Gastrocnemius medialis (tissue), 4 donors: ENCODE results near the gene CD48. TPM values are rescaled to one million over a fixed set of nuclear protein-coding genes. Genes with fewer than 3 reads are reported as not detected.

Experiments
- ATAC-seq, 2 donors: fragments of 150-250 bp; one replicate each; pipeline ENCODE4 v1.9.1; 2016
- DNase-seq, 2 donors: peaks; one replicate each; pipeline ENCODE4 v3.0.0-alpha.2; 2019
- H3K27ac ChIP-seq, 4 donors: fragments of 200-600 bp; sonication (generic); 1 replicate in 1 of 4; 2 replicates in 3 of 4; pipeline ENCODE4 v1.5.1; 2016 to 2018; ENCODE audit warnings: mild to moderate bottlenecking in 2 of 4, moderate library complexity in 1 of 4
- H3K27me3 ChIP-seq, 3 donors: fragments of 200-600 bp; sonication (generic) in 2 of 3; 1 replicate in 1 of 3; 2 replicates in 2 of 3; pipeline versions ENCODE4 v1.5.1 to v1.6.0; 2016 to 2019; ENCODE audit warnings: mild to moderate bottlenecking in 1 of 3, moderate library complexity in 1 of 3
- H3K36me3 ChIP-seq, 2 donors: fragments of 200-600 bp; sonication (generic) in 1 of 2; one replicate each; pipeline ENCODE4 v1.5.1; 2017 to 2018
- H3K4me1 ChIP-seq, 2 donors: fragments of 200-600 bp; sonication (generic) in 1 of 2; one replicate each; pipeline ENCODE4 v1.5.1; 2016 to 2017; ENCODE audit warnings: mild to moderate bottlenecking in 2 of 2
- H3K4me3 ChIP-seq, 4 donors: fragments of 200-600 bp; sonication (generic) in 3 of 4; 1 replicate in 1 of 4; 2 replicates in 3 of 4; pipeline ENCODE4 v1.5.1; 2016 to 2019; ENCODE audit warnings: mild to moderate bottlenecking in 2 of 4
- H3K9me3 ChIP-seq, 3 donors: fragments of 200-600 bp; sonication (generic) in 2 of 3; 1 replicate in 1 of 3; 2 replicates in 2 of 3; pipeline ENCODE4 v1.5.1; 2016 to 2019
- CTCF ChIP-seq, 5 experiments: fragments of 450-650 bp in 3 of 5; fragments of 200-600 bp in 2 of 5; sonication (generic) in 2 of 5; IDR thresholded peaks in 4 of 5; conservative IDR thresholded peaks in 1 of 5; 1 replicate in 4 of 5; 2 replicates in 1 of 5; pipeline ENCODE4 v1.5.1; 2016 to 2019; ENCODE audit warnings: antibody characterized with exemption in 5 of 5, mild to moderate bottlenecking in 3 of 5, moderate library complexity in 3 of 5
- POLR2A ChIP-seq, 2 donors: fragments of 450-650 bp; IDR thresholded peaks; one replicate each; pipeline ENCODE4 v1.6.1; 2017; ENCODE audit warnings: antibody characterized with exemption in 2 of 2, mild to moderate bottlenecking in 2 of 2, moderate library complexity in 2 of 2
- in situ Hi-C, 4 donors: fragments of 200-750 bp; cut with MboI; loops; one replicate each; pipeline versions ENCODE4 v1.15.0 to v1.8.0; 2017; ENCODE audit warnings: low sequenced_read_pairs in 4 of 4
- intact Hi-C: fragments of 100-400 bp; cut with DNase I; formaldehyde crosslinking; loops from one replicate; pipeline ENCODE4 v1.15.1; 2023; ENCODE audit warnings: low total_unique reads
- total RNA-seq, 4 donors: library from RNA; depleted of rRNA; stranded (reverse); fragments of >200 nt; gene quantifications; one replicate each; pipeline versions ENCODE4 v1.1.0 to v1.2.3, GENCODE V29; 2016

The CD48 gene
- 1 to 10 TPM in 1 of 4 donors, under 1 TPM in 1, not detected in 2; 0.62 to 1.3 TPM for total RNA-seq

- no peak for DNase-seq
- TF ChIP-seq CTCF (IDR thresholded peaks at IDR 0.05 in 4 of 5, conservative IDR thresholded peaks at IDR 0.05 in 1 of 5) (no peak), POLR2A (IDR thresholded peaks at IDR 0.05) (no peak)
- Histone ChIP-seq H3K4me1 (no peaks in the 10 kb centered on the region), H3K4me3 (no peak within 1 kb of the TSS), H3K9me3 (no peaks in the 10 kb centered on the region), H3K27ac (no peak within 1 kb of the TSS), H3K27me3 (no peaks in the 10 kb centered on the region), H3K36me3 (no peaks in the 10 kb centered on the region)
- intact Hi-C loops = no loop called here
- in situ Hi-C loops = no loop called here
- no peak for ATAC-seq
These were observed at the start of gene CD48 for GRCh38 chr1:160711602-160712311. TSS of gene CD48 (minus strand) at chr1:160711822. CDS start at chr1:160711763, 59 bp downstream.

- DNase-seq = no peak
- Histone ChIP-seq H3K9me3 (no peaks in the 10 kb centered on the region), H3K4me1 (no peaks in the 10 kb centered on the region), H3K36me3 (no peaks in the 10 kb centered on the region), H3K27me3 (no peaks in the 10 kb centered on the region), H3K27ac (no peak overlapping the region), H3K4me3 (no peak overlapping the region)
- intact Hi-C loops = no loop called here
- no peak for ATAC-seq
- TF ChIP-seq CTCF (IDR thresholded peaks at IDR 0.05 in 4 of 5, conservative IDR thresholded peaks at IDR 0.05 in 1 of 5) = no peak
- no peak for TF ChIP-seq POLR2A (IDR thresholded peaks at IDR 0.05)
- in situ Hi-C loops = no loop called here
These were observed 49.4 kb upstream of the CD48 start for GRCh38 chr1:160761046-160761445.

DNA sequence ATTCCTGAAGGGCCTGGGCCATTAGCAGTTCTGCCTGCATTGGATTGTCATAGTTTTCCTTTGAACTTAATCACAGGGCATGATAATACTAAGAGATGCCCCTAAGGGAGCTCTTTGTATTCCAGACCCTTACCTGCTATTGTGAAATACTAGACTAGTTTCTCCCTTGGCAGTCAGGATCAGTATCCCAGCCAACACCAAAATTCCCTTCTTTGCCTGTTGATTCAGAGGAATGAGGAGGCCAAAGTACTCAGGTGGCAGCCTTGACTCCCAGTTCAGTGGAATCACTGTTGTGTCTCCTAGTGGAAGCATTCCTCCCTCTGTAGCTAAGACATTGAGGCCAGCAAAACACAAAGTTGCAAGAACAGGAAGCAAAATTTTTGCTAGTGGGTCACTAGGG lies 48.1 kb upstream of the CD48 start:
- Histone ChIP-seq H3K36me3 (no peaks in the 10 kb centered on the region), H3K4me3 (no peak overlapping the region), H3K9me3 (no peaks in the 10 kb centered on the region), H3K27me3 (no peaks in the 10 kb centered on the region), H3K4me1 (no peaks in the 10 kb centered on the region), H3K27ac (no peak overlapping the region)
- TF ChIP-seq CTCF (IDR thresholded peaks at IDR 0.05 in 4 of 5, conservative IDR thresholded peaks at IDR 0.05 in 1 of 5) = no peak
- no peak for TF ChIP-seq POLR2A (IDR thresholded peaks at IDR 0.05)
- in situ Hi-C loops = no loop called here
- no peak for DNase-seq
- intact Hi-C loops = no loop called here
- no peak for ATAC-seq

GRCh38 chr1:160758521-160758920 lies 46.9 kb upstream of the CD48 start:
- Histone ChIP-seq H3K9me3 (no peaks in the 10 kb centered on the region), H3K4me3 (no peak overlapping the region), H3K36me3 (no peaks in the 10 kb centered on the region), H3K27me3 (no peaks in the 10 kb centered on the region), H3K27ac (no peak overlapping the region), H3K4me1 (no peaks in the 10 kb centered on the region)
- DNase-seq = no peak
- in situ Hi-C loops (no loop called here), intact Hi-C loops (no loop called here)
- no peak for ATAC-seq
- no peak for TF ChIP-seq POLR2A (IDR thresholded peaks at IDR 0.05)
- no peak for TF ChIP-seq CTCF (IDR thresholded peaks at IDR 0.05 in 4 of 5, conservative IDR thresholded peaks at IDR 0.05 in 1 of 5)

DNA sequence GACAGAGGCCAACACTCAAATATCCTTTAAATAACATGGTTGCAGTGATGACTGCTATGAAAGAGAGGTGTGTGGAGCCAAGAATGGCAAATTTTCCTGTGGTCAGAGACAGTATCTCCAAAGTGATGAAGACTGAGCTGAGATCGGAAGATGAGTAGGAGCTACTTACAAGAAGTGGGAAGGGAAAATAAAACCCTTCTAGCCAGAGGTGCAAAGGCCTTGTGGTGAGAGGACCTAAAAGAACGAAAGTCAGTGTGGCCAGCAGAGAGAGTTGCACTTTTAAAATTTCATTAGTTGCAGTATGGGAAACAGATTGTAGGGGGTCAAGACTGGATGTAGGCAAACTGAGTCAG lies 45.2 kb upstream of the CD48 start:
- in situ Hi-C loops (no loop called here), intact Hi-C loops (no loop called here)
- H3K27me3 ChIP-seq = no peaks in the 10 kb centered on the region
- no peaks in the 10 kb centered on the region for H3K4me1 ChIP-seq
- DNase-seq (no peak), ATAC-seq (no peak)
- no peak overlapping the region for H3K27ac ChIP-seq
- TF ChIP-seq CTCF (IDR thresholded peaks at IDR 0.05 in 4 of 5, conservative IDR thresholded peaks at IDR 0.05 in 1 of 5) (no peak), POLR2A (IDR thresholded peaks at IDR 0.05) (no peak)
- no peak overlapping the region for H3K4me3 ChIP-seq
- no peaks in the 10 kb centered on the region for H3K36me3 ChIP-seq
- H3K9me3 ChIP-seq = no peaks in the 10 kb centered on the region
